8988T (cell line): ENCODE data around the gene XCR1.
"Not testable (repeated sequence)": the region's sequence is repeated elsewhere in the genome, so short reads cannot be mapped to it uniquely, and the experiment has no call there.

Experiments
- DNase-seq: peaks from one replicate; pipeline ENCODE4 v3.0.0; 2011

The XCR1 gene

GRCh38 chr3:46027021-46027705 is at the start of gene XCR1:
Gene XCR1 (minus strand): TSS chr3:46027483. CDS start chr3:46021947, 5,536 bp downstream.
- DNase-seq = no peak

- no peak for DNase-seq
Observed at GRCh38 chr3:46076606-46077005, 49.3 kb upstream of the XCR1 start.

DNA sequence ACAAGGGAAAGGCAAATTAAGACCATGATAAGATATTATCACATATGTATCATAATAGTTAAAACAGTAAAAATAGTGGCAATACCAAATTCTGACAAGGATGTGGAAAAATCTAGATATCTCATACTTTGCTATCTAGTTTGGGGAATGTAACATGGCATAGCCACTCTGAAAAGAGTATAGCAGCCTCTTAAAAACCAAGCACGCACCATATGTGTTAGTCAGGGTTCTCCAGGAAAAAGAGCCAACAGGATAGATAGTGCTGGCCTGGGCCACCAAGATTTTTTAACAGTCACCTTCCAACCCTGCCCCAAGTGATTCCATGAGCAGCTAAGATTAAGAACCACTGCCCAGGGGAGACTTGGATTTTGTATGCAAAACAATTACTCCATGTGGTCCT is 48.5 kb upstream of the XCR1 start:
- DNase-seq = no peak

- no peak for DNase-seq
Observed at GRCh38 chr3:46071222-46071858, 44.1 kb upstream of the XCR1 start.

GRCh38 chr3:46070595-46071093 is 43.4 kb upstream of the XCR1 start:
- no peak for DNase-seq

DNA sequence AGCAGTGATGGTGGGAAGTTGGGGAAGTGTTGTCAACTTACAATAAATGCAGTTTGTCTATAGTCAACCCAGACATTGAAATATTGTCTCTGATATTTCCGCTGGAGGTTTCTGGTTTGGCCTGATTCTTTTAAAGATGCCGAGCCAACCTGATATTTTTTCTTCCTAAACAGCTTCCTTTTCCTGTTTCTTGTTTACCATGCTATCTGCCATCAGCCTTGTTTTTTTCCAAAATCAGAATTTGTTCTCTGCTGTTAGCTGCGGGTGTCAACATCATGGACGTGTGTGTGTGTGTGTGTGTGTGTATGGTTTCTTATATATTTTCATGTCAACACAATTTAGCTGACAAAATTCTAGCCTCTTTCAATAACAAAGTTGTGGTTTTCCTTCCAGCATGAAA is 41.2 kb upstream of the XCR1 start:
- DNase-seq = no peak

- DNase-seq = no peak
Observed at GRCh38 chr3:46067401-46067800, 40.1 kb upstream of the XCR1 start.

DNA sequence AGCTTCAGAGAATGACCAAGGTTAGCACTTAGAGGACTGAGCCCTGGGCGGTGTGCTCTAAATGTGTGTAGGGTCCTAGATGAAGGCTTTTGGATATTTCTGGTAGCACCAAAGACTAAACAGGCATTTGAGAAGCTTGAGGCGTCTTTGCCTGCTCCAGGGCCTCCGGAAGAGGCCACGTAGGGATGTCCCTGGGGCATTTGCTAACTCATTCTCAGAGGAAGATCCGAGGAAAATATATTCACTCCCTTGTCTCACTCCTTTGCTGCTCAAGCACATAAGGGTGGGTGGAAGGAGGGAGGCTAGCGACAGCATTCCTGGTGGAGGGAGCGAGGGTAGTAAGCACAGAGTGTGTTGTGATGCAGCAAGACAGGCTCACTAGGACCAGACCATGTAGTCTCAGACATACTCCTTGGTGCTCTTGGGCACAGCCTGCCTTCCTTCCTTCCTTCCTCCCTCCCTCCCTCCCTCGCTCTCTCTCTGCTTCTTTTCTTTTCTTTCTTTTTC is 38.5 kb upstream of the XCR1 start:
- no peak for DNase-seq

DNA sequence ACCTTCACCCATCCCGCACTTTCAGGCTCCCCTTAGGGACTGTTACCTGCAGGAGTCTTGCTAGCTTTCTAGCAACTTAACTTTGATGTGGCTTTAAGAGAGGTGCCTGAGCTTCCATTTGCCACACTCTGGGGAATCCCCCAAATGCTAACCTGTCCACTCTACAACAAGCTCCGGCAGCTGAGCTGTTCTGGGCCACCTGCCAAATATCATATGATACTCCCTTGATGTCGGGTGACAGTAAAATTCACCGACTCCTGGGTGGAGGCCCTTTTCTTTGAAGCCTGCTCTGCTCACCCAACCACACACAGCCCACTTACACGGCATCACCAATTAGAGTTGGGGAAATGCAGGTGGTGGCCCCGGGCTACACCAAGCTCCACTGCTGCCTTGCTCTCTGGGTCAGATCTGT is 38.0 kb upstream of the XCR1 start:
- no peak for DNase-seq

GRCh38 chr3:46062679-46063078 is 35.4 kb upstream of the XCR1 start:
- no peak for DNase-seq

GRCh38 chr3:46061887-46062286 is 34.6 kb upstream of the XCR1 start:
- no peak for DNase-seq

DNA sequence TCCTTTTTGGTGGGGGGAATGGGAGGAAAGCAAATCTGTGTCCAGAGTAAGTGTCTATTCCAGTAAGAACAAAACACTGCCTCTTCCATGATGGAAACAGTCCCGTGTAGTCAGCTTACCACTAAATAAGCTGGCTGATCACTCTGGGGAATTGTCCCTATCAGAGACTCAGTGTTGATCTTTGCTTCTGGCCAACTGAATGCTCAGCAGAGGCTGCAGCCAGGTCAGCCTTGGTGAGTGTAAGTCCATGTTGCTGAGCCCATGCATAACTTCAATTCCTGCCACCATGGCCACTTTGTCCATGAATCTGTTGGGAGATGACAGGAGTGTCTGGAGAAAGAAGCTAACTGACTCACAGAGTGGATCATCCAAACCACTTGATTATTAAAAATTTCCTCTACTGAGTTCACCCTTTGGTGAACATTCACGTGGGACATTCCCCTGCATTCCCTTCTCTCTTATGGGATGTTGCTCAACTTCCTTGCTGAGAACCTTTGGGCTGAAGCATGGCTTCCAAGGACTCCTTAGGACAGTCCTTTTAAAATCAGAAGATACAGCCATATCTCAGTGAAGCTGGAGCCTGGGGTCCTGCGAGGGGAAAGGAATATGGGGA is 33.9 kb upstream of the XCR1 start:
- DNase-seq = no peak

DNA sequence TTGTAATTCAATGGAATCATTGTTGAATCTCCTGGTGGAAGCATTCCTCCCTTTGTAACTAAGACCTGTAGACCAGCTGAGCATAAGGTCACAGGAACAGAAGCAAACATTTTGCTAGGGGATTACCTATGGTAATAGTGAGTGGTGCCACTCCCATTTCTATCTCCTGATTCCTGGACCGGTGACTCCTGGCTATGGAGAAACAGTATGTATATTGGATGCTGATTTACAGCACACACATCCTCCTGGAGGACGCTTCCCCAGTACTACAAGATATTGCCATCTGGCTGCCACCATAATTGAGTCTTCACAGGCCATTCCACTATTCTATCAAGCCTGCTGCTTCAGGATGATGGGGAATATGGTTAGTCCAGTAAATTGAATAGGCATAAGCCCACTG is 33.3 kb upstream of the XCR1 start:
- DNase-seq = no peak

GRCh38 chr3:46059432-46059831 is 32.1 kb upstream of the XCR1 start:
- no peak for DNase-seq

GRCh38 chr3:46058981-46059380 is 31.7 kb upstream of the XCR1 start:
- DNase-seq = no peak

GRCh38 chr3:46057716-46058115 is 30.4 kb upstream of the XCR1 start:
- no peak for DNase-seq

- DNase-seq = no peak
Observed at GRCh38 chr3:46056686-46057085, 29.4 kb upstream of the XCR1 start.

- not testable (repeated sequence) for DNase-seq
Observed at GRCh38 chr3:46053761-46054515, 26.7 kb upstream of the XCR1 start.

DNA sequence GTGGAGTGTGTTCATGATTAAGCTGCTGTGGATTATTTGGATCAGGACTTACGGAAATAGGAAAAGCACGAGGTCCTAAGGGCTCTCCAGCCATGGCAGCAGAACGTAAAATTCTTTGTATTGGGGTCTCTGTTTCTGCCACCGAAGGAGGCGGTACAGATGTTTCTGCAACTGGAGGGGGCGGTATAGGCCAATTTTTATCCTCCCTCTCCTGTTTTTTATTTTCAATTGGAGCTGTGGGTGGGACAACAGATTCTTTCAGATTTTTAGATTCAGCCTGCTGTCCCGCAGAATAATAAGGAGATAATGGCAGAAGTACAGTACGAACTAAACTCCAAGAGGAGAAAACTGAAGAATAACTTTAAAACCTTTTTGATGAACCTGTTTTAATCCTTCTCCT is 26.0 kb upstream of the XCR1 start:
- not testable (repeated sequence) for DNase-seq

DNA sequence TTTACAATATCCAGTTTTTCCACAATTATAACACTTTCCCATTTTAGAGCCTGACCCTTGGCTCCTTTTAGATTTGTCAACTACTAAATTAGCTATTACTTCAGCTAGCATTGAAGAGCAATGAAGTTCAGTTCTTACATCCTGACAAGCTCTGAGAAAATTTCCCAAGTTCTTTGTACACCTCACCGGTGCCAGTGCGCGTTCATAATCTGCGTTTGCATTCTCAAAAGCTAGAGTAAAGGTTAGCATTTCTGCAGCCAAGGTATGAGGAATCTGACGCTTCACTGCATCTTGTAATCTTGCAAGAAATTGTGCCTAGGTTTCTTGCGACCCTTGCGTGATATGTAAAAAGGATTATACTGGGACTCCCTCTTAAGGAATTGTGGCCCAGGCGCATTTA is 25.2 kb upstream of the XCR1 start:
- no peak for DNase-seq

DNA sequence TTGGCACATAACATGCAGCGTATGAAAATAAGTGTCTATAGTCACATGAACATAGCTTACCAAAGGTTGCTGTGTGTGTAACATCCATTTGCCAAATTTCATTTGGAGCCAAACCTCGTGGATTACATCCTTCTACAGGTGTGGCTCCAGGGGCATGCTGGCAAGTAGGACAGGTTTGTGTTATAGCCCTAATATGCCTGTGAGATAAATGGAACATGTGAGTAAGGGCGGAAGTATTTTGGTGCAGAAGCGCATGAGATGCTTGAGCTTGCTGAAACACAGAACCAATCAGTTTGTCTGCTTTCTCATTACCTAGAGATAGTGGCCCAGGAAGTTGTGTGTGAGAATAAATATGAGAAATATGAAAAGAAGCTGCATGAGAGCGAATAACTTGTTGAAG is 21.8 kb upstream of the XCR1 start:
- no peak for DNase-seq

GRCh38 chr3:46046231-46046630 is 18.9 kb upstream of the XCR1 start:
- not testable (repeated sequence) for DNase-seq

- DNase-seq = no peak
Observed at GRCh38 chr3:46038916-46039315, 11.6 kb upstream of the XCR1 start.
